HepG2 (cell line): ENCODE data around the gene MLNR. TPM values are rescaled to one million over a fixed set of nuclear protein-coding genes. Genes with fewer than 3 reads are reported as not detected.

Source experiments
- ATF1 ChIP-seq: IDR thresholded peaks from 2 replicates; pipeline ENCODE4 v1.6.1; 2016; ENCODE audit warnings: mild to moderate bottlenecking, control low read depth
- BHLHE40 ChIP-seq: IDR thresholded peaks from 2 replicates; pipeline ENCODE4 v1.6.1; 2011; ENCODE audit warnings: low read length, improper control_type of control experiment
- GABPA ChIP-seq, 2 experiments: IDR thresholded peaks; 2 replicates each; pipeline ENCODE4 v1.6.1; 2011 to 2016; ENCODE audit warnings: low read depth in 2 of 2, low read length in 1 of 2, missing biosample characterization in 1 of 2, missing genetic modification characterization in 1 of 2
- KAT8 ChIP-seq: IDR thresholded peaks from 2 replicates; pipeline ENCODE4 v1.6.1; 2016; ENCODE audit warnings: missing genetic modification reagents, missing compliant biosample characterization
- MED1 ChIP-seq: sonication (generic); formaldehyde crosslinking; IDR thresholded peaks from 2 replicates; pipeline ENCODE4 v1.4.0; 2020; ENCODE audit warnings: missing genetic modification reagents
- MYPOP ChIP-seq: sonication (generic); formaldehyde crosslinking; IDR thresholded peaks from 2 replicates; pipeline ENCODE4 v1.8.1; 2023; ENCODE audit warnings: mild to moderate bottlenecking, moderate library complexity, missing genetic modification reagents
- PRMT3 ChIP-seq: sonication (generic); formaldehyde crosslinking; IDR thresholded peaks from 2 replicates; pipeline ENCODE4 v1.8.1; 2022; ENCODE audit warnings: low read depth, mild to moderate bottlenecking, moderate library complexity, missing genetic modification reagents, borderline replicate concordance
- ZBTB7B ChIP-seq: sonication (generic); formaldehyde crosslinking; IDR thresholded peaks from 2 replicates; pipeline ENCODE4 v1.4.0; 2020; ENCODE audit warnings: missing genetic modification reagents
- ZNF292 ChIP-seq: sonication (generic); formaldehyde crosslinking; IDR thresholded peaks from 2 replicates; pipeline ENCODE4 v1.8.1; 2022; ENCODE audit warnings: mild to moderate bottlenecking, low read depth, missing genetic modification reagents, borderline replicate concordance
- ZNF564 ChIP-seq: sonication (generic); formaldehyde crosslinking; IDR thresholded peaks from 2 replicates; pipeline ENCODE4 v1.8.1; 2023; ENCODE audit warnings: mild to moderate bottlenecking, missing genetic modification reagents
- ZNF570 ChIP-seq: sonication (generic); formaldehyde crosslinking; IDR thresholded peaks from 2 replicates; pipeline ENCODE4 v1.4.0; 2020; ENCODE audit warnings: mild to moderate bottlenecking, missing genetic modification reagents, borderline replicate concordance
- ZNF580 ChIP-seq: IDR thresholded peaks from 2 replicates; pipeline ENCODE4 v1.6.1; 2016; ENCODE audit warnings: low read depth, borderline replicate concordance
- ZNF614 ChIP-seq: IDR thresholded peaks from 2 replicates; pipeline ENCODE4 v1.6.1; 2018; ENCODE audit warnings: missing biosample characterization, missing genetic modification reagents, inconsistent platforms, borderline replicate concordance
- ZNF629 ChIP-seq: sonication (generic); formaldehyde crosslinking; conservative IDR thresholded peaks from 2 replicates; pipeline ENCODE4 v1.5.0; 2020; ENCODE audit warnings: missing genetic modification reagents
- ZNF674 ChIP-seq: sonication (generic); formaldehyde crosslinking; IDR thresholded peaks from 2 replicates; pipeline ENCODE4 v1.5.0; 2020; ENCODE audit warnings: low read depth, mild to moderate bottlenecking, missing genetic modification reagents
- ZNF720 ChIP-seq: sonication (generic); formaldehyde crosslinking; IDR thresholded peaks from 2 replicates; pipeline ENCODE4 v1.4.0; 2020; ENCODE audit warnings: missing genetic modification reagents
- ZNF773 ChIP-seq: sonication (generic); formaldehyde crosslinking; IDR thresholded peaks from 2 replicates; pipeline ENCODE4 v1.4.0; 2020; ENCODE audit warnings: missing genetic modification reagents, borderline replicate concordance
- ZNF83 ChIP-seq: sonication (generic); formaldehyde crosslinking; IDR thresholded peaks from 2 replicates; pipeline ENCODE4 v1.4.0; 2020; ENCODE audit warnings: missing genetic modification reagents, mild to moderate bottlenecking, borderline replicate concordance
- polyA plus RNA-seq, 8 experiments: library from polyadenylated mRNA; depleted of rRNA in 3 of 8; stranded (reverse) in 7 of 8; unstranded in 1 of 8; fragments of >200 nt; fragmentation: Illumina TruSeq in 4 of 8; extraction: Trizol in 4 of 8; gene quantifications; 2 replicates each; pipeline versions ENCODE4 v1.2.1 to v1.2.3, GENCODE V29; 2011 to 2016; ENCODE audit warnings: low read depth in 4 of 8, missing spikeins in 1 of 8, mixed read lengths in 1 of 8; ENCODE audit not compliant: insufficient read depth in 1 of 8
- total RNA-seq, 5 experiments: library from RNA; depleted of rRNA; stranded (reverse); fragments of >200 nt; fragmentation: Illumina TruSeq; extraction: Trizol; gene quantifications; 2 replicates each; pipeline ENCODE4 v1.2.3, GENCODE V29; 2016; ENCODE audit warnings: low read depth in 1 of 5
- TF ChIP-seq, protein P1 (sequence below): IDR thresholded peaks from 2 replicates; pipeline ENCODE4 v1.6.1; 2016; ENCODE audit warnings: missing genetic modification reagents, missing compliant biosample characterization
- TF ChIP-seq, protein P2 (sequence below): sonication (generic); formaldehyde crosslinking; IDR thresholded peaks from 2 replicates; pipeline ENCODE4 v1.4.0; 2020; ENCODE audit warnings: missing genetic modification reagents
- TF ChIP-seq, protein P3 (sequence below): sonication (generic); formaldehyde crosslinking; conservative IDR thresholded peaks from 2 replicates; pipeline ENCODE4 v1.4.0; 2020; ENCODE audit warnings: missing genetic modification reagents
- TF ChIP-seq, protein P4 (sequence below): sonication (generic); formaldehyde crosslinking; IDR thresholded peaks from 2 replicates; pipeline ENCODE4 v1.5.0; 2020; ENCODE audit warnings: mild to moderate bottlenecking, missing genetic modification reagents

Gene MLNR
- total and polyA plus RNA-seq, 2 of the 13 experiments (the other 11 are each of a cell fraction or from before 2014, with no cell fraction given): 0.46 TPM; not detected in 1

GRCh38 chr13:49214917-49215376 lies 5.2 kb upstream of the MLNR start (continued):
- no peak for TF ChIP-seq ZNF674 (CRISPR knock-in tag)
- TF ChIP-seq, protein P1, sequence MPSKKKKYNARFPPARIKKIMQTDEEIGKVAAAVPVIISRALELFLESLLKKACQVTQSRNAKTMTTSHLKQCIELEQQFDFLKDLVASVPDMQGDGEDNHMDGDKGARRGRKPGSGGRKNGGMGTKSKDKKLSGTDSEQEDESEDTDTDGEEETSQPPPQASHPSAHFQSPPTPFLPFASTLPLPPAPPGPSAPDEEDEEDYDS: peak; percentile 32; the same call in 1 of the 2 replicates
- peak; percentile 93 for TF ChIP-seq BHLHE40
- peak; percentile 67; the same call in 1 of the 2 replicates for TF ChIP-seq ZNF580
- TF ChIP-seq PRMT3 (CRISPR knock-in tag): no peak
- TF ChIP-seq ZBTB7B: peak; percentile 57; the same call in 1 of the 2 replicates
- TF ChIP-seq, protein P2, sequence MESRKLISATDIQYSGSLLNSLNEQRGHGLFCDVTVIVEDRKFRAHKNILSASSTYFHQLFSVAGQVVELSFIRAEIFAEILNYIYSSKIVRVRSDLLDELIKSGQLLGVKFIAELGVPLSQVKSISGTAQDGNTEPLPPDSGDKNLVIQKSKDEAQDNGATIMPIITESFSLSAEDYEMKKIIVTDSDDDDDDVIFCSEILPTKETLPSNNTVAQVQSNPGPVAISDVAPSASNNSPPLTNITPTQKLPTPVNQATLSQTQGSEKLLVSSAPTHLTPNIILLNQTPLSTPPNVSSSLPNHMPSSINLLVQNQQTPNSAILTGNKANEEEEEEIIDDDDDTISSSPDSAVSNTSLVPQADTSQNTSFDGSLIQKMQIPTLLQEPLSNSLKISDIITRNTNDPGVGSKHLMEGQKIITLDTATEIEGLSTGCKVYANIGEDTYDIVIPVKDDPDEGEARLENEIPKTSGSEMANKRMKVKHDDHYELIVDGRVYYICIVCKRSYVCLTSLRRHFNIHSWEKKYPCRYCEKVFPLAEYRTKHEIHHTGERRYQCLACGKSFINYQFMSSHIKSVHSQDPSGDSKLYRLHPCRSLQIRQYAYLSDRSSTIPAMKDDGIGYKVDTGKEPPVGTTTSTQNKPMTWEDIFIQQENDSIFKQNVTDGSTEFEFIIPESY: peak; percentile 84
- peak; percentile 63; the same call in 1 of the 2 replicates for TF ChIP-seq MED1 (CRISPR knock-in tag)
- peak; percentile 36; the same call in 1 of the 2 replicates for TF ChIP-seq ZNF629
- no peak for TF ChIP-seq ATF1
- peak; percentile 71; the same call in 1 of the 2 replicates for TF ChIP-seq ZNF292 (CRISPR knock-in tag)
- no peak for TF ChIP-seq ZNF773 (CRISPR knock-in tag)
- TF ChIP-seq ZNF564 (CRISPR knock-in tag): peak; percentile 52; the same call in 1 of the 2 replicates
- peak; percentile 88 for TF ChIP-seq KAT8 (CRISPR knock-in tag)
- TF ChIP-seq MYPOP (CRISPR knock-in tag): peak; percentile 70; the same call in 1 of the 2 replicates
- TF ChIP-seq ZNF570 (CRISPR knock-in tag): no peak
- TF ChIP-seq, protein P3, sequence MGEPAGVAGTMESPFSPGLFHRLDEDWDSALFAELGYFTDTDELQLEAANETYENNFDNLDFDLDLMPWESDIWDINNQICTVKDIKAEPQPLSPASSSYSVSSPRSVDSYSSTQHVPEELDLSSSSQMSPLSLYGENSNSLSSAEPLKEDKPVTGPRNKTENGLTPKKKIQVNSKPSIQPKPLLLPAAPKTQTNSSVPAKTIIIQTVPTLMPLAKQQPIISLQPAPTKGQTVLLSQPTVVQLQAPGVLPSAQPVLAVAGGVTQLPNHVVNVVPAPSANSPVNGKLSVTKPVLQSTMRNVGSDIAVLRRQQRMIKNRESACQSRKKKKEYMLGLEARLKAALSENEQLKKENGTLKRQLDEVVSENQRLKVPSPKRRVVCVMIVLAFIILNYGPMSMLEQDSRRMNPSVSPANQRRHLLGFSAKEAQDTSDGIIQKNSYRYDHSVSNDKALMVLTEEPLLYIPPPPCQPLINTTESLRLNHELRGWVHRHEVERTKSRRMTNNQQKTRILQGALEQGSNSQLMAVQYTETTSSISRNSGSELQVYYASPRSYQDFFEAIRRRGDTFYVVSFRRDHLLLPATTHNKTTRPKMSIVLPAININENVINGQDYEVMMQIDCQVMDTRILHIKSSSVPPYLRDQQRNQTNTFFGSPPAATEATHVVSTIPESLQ (CRISPR knock-in tag): no peak
- TF ChIP-seq ZNF614 (CRISPR knock-in tag): no peak
- no peak for TF ChIP-seq ZNF720 (CRISPR knock-in tag)
- peak; percentile 69 for TF ChIP-seq GABPA (IDR thresholded peaks at IDR 0.05; ENCODE audit: low read depth, low read length)
- TF ChIP-seq GABPA (CRISPR knock-in tag; IDR thresholded peaks at IDR 0.05; ENCODE audit: low read depth): peak; percentile 87
- TF ChIP-seq, protein P4, sequence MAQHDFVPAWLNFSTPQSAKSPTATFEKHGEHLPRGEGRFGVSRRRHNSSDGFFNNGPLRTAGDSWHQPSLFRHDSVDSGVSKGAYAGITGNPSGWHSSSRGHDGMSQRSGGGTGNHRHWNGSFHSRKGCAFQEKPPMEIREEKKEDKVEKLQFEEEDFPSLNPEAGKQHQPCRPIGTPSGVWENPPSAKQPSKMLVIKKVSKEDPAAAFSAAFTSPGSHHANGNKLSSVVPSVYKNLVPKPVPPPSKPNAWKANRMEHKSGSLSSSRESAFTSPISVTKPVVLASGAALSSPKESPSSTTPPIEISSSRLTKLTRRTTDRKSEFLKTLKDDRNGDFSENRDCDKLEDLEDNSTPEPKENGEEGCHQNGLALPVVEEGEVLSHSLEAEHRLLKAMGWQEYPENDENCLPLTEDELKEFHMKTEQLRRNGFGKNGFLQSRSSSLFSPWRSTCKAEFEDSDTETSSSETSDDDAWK (CRISPR knock-in tag): no peak
- TF ChIP-seq ZNF83 (CRISPR knock-in tag): no peak
